Transverse colon (tissue), 4 donors: Measurements from ENCODE around the gene TRAPPC2L. TPM values are rescaled to one million over a fixed set of nuclear protein-coding genes. Genes with fewer than 3 reads are reported as not detected.

Source experiments
- DNase-seq: peaks from one replicate; pipeline ENCODE4 v3.0.0-alpha.2; 2019
- H3K27ac ChIP-seq, 4 donors: fragments of 200-600 bp; sonication (generic); 2 replicates each; pipeline ENCODE4 v1.5.1; 2016 to 2018; ENCODE audit warnings: inconsistent platforms in 4 of 4
- H3K27me3 ChIP-seq: fragments of 200-600 bp; sonication (generic); 2 replicates; pipeline ENCODE4 v1.5.1; 2017; ENCODE audit warnings: inconsistent platforms
- H3K36me3 ChIP-seq, 4 donors: fragments of 200-600 bp; sonication (generic); 2 replicates each; pipeline ENCODE4 v1.5.1; 2017 to 2019; ENCODE audit warnings: inconsistent platforms in 4 of 4
- H3K4me1 ChIP-seq, 4 donors: fragments of 200-600 bp; sonication (generic); 2 replicates each; pipeline ENCODE4 v1.5.1; 2017 to 2020; ENCODE audit warnings: inconsistent platforms in 4 of 4
- H3K4me3 ChIP-seq, 4 donors: fragments of 200-600 bp; sonication (generic); 1 replicate in 1 of 4; 2 replicates in 3 of 4; pipeline versions ENCODE4 v1.5.1 to v1.6.1; 2017 to 2019; ENCODE audit warnings: inconsistent platforms in 4 of 4
- H3K9me3 ChIP-seq, 2 donors: fragments of 200-600 bp; sonication (generic); 2 replicates each; pipeline ENCODE4 v1.5.1; 2017 to 2019; ENCODE audit warnings: inconsistent platforms in 2 of 2
- EP300 ChIP-seq: sonication (generic); formaldehyde crosslinking; IDR thresholded peaks from one replicate; pipeline ENCODE4 v1.6.1; 2017; ENCODE audit warnings: antibody characterized with exemption, low read depth
- POLR2A ChIP-seq: fragments of 450-650 bp; IDR thresholded peaks from one replicate; pipeline ENCODE4 v1.6.1; 2016; ENCODE audit warnings: antibody characterized with exemption, mild to moderate bottlenecking, moderate library complexity
- POLR2AphosphoS5 ChIP-seq, 3 donors: sonication (generic); formaldehyde crosslinking; IDR thresholded peaks; one replicate each; pipeline ENCODE4 v1.6.1; 2016; ENCODE audit warnings: antibody characterized with exemption in 3 of 3
- WGBS, 2 donors: methylation state at CpG; one replicate each; pipeline ENCODE4 v1.1.5; 2018; ENCODE audit warnings: low coverage in 1 of 2; 5-methylcytosine and 5-hydroxymethylcytosine counted together
- in situ Hi-C, 4 donors: fragments of 200-750 bp; cut with MboI; loops; one replicate each; pipeline versions ENCODE4 v1.15.0 to v1.15.1; 2017; ENCODE audit warnings: low sequenced_read_pairs in 3 of 4, low pct_ligation_motif_present in 1 of 4, low pct_unique_long_range_greater_than_20kb in 1 of 4
- intact Hi-C: fragments of 100-400 bp; cut with DNase I; formaldehyde crosslinking; loops from one replicate; pipeline ENCODE4 v1.15.1; 2023; ENCODE audit warnings: low total_unique reads
- total RNA-seq, 4 donors: library from RNA; depleted of rRNA; stranded (reverse); fragments of >200 nt; gene quantifications; one replicate each; pipeline ENCODE4 v1.1.0, GENCODE V29; 2016
- TF ChIP-seq, protein P1 (sequence below), 5 experiments: fragments of 200-600 bp in 3 of 5; fragments of 450-650 bp in 2 of 5; sonication (generic) in 3 of 5; IDR thresholded peaks; 1 replicate in 2 of 5; 2 replicates in 3 of 5; pipeline ENCODE4 v1.5.1; 2016 to 2017; ENCODE audit warnings: antibody characterized with exemption in 5 of 5, inconsistent platforms in 3 of 5, mild to moderate bottlenecking in 2 of 5, moderate library complexity in 1 of 5

TRAPPC2L gene
- total RNA-seq, 4 donors from 2014 or later = 9.8 to 34.4 (median 19.7) TPM

DNA sequence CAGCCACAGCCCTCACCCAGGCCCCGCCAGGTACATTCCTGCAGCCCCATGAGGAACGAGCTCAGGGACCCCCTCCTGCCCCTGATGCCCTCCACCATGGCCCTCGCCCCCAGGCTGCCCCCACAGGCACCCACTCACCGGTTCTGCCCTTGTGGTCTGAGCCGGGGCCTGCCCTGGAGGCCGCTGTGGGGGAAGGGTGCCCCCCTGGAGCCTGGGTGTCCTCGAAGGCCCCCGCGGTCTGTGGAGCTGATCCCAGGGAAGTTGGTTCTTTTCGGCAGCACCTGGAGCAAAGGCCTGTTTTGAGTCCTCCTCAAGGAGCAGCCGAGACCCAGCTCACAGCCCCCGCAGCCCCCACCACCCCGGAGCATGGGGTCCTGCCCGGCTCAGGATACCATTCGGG lies 7.2 kb downstream of the TRAPPC2L start:
- intact Hi-C loops = no loop called here
- H3K4me1 ChIP-seq = no peaks in the 10 kb centered on the region
- H3K36me3 ChIP-seq = peaks cover 0 to 14% (median 2%) of the 10 kb centered on the region in 4 donors
- H3K27ac ChIP-seq = no peak overlapping the region
- WGBS, 2 donors = 76% methylated on average over 12 of the region's 15 CpGs; no CpG with 5 or more reads in 1 of the 2 donors
- no peak for DNase-seq
- TF ChIP-seq POLR2AphosphoS5 (IDR thresholded peaks at IDR 0.05) (no peak), POLR2A (no peak), EP300 (no peak)
- TF ChIP-seq, protein P1, sequence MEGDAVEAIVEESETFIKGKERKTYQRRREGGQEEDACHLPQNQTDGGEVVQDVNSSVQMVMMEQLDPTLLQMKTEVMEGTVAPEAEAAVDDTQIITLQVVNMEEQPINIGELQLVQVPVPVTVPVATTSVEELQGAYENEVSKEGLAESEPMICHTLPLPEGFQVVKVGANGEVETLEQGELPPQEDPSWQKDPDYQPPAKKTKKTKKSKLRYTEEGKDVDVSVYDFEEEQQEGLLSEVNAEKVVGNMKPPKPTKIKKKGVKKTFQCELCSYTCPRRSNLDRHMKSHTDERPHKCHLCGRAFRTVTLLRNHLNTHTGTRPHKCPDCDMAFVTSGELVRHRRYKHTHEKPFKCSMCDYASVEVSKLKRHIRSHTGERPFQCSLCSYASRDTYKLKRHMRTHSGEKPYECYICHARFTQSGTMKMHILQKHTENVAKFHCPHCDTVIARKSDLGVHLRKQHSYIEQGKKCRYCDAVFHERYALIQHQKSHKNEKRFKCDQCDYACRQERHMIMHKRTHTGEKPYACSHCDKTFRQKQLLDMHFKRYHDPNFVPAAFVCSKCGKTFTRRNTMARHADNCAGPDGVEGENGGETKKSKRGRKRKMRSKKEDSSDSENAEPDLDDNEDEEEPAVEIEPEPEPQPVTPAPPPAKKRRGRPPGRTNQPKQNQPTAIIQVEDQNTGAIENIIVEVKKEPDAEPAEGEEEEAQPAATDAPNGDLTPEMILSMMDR (IDR thresholded peaks at IDR 0.05) = no peak
- H3K4me3 ChIP-seq = no peak overlapping the region
- H3K27me3 ChIP-seq = peaks cover 16% of the 10 kb centered on the region
- no peaks in the 10 kb centered on the region for H3K9me3 ChIP-seq
- in situ Hi-C loops = no loop called here

DNA sequence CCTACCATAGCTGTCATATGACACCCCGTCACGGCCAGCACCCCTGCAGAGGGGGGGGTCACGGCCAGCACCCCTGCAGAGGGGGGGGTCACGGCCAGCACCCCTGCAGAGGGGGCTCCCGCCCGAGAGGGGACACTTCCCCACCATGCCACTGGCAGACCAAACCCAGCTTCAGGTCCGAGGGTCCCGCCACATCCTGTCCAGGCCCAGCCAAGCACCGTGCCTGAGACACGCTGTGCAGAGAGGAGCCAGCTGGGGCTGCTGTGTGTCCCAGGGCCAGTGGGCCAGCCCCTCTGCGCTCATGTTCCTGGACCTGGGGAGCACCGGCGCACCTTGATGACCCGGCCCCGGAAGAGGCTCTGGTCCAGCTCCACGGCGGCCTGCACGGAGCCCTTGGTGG lies 7.6 kb downstream of the TRAPPC2L start:
- no peak for DNase-seq
- no peaks in the 10 kb centered on the region for H3K9me3 ChIP-seq
- no peaks in the 10 kb centered on the region for H3K4me1 ChIP-seq
- H3K36me3 ChIP-seq = peaks cover 0 to 14% (median under 1%) of the 10 kb centered on the region in 4 donors
- no peak overlapping the region for H3K27ac ChIP-seq
- no peak overlapping the region for H3K4me3 ChIP-seq
- TF ChIP-seq, protein P1 (IDR thresholded peaks at IDR 0.05) = no peak
- TF ChIP-seq POLR2A = no peak
- no peak for TF ChIP-seq POLR2AphosphoS5 (IDR thresholded peaks at IDR 0.05)
- TF ChIP-seq EP300 = no peak
- 77% methylated on average over 12 of the region's 18 CpGs; no CpG with 5 or more reads in 1 of the 2 donors for WGBS, 2 donors
- in situ Hi-C loops (no loop called here), intact Hi-C loops (no loop called here)
- peaks cover 20% of the 10 kb centered on the region for H3K27me3 ChIP-seq

DNA sequence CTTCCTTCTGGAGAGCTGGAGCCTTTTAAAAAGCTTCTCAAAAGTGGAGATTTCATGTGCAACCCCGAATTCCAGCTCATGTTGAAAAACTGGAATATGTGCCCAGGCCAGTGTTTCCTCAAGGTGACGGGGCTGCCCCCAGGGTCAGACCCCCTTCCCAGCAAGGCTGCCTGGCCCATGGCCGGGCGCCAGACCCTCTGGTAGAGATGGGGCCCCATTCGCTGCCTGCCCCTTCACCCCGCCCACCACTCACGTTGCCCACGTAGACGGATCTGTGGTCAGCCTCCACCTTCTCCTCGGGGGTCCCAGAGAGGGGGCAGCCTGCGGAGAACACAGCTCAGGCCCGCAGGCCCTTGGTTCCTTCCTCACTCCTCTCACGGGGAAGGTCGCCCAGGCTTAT lies 8.4 kb downstream of the TRAPPC2L start:
- WGBS, 2 donors = 56% methylated on average over 9 of the region's 14 CpGs; no CpG with 5 or more reads in 1 of the 2 donors
- intact Hi-C loops = no loop called here
- H3K4me1 ChIP-seq = no peaks in the 10 kb centered on the region
- in situ Hi-C loops = no loop called here
- DNase-seq = no peak
- TF ChIP-seq POLR2AphosphoS5 (IDR thresholded peaks at IDR 0.05) (no peak), POLR2A (no peak), EP300 (no peak)
- TF ChIP-seq, protein P1 (IDR thresholded peaks at IDR 0.05) = no peak
- H3K27ac ChIP-seq = no peak overlapping the region
- H3K9me3 ChIP-seq = no peaks in the 10 kb centered on the region
- H3K4me3 ChIP-seq = no peak overlapping the region
- peaks cover 28% of the 10 kb centered on the region for H3K27me3 ChIP-seq
- H3K36me3 ChIP-seq = peaks cover 0 to 12% (median 0%) of the 10 kb centered on the region in 4 donors

DNA sequence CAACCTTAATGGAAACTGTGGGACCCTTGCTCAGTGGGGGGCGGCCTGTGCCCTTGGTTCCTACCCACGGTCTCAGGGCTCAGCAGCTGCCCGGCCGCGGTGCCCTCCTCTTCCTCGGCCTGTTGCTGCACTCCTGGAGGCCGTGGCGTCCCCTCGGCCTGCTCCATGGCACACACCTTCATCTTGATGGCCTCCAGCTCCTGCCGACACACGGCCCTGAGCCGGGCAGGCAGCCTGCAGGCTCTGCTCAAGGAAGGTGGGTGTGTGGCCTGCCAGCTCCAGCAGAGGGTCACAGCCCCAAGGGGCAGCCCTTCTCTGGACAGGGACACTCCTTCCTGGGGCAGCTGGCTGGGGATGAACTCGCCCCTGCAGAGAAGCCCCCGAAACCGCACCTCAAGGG lies 8.8 kb downstream of the TRAPPC2L start:
- H3K27me3 ChIP-seq = peaks cover 32% of the 10 kb centered on the region
- peaks cover 0 to 8% (median 0%) of the 10 kb centered on the region in 4 donors for H3K36me3 ChIP-seq
- in situ Hi-C loops (no loop called here), intact Hi-C loops (no loop called here)
- no peaks in the 10 kb centered on the region for H3K4me1 ChIP-seq
- WGBS, 2 donors = 90% methylated on average over 12 of the region's 15 CpGs; no CpG with 5 or more reads in 1 of the 2 donors
- H3K9me3 ChIP-seq = no peaks in the 10 kb centered on the region
- DNase-seq = no peak
- no peak overlapping the region for H3K27ac ChIP-seq
- no peak for TF ChIP-seq POLR2AphosphoS5 (IDR thresholded peaks at IDR 0.05)
- TF ChIP-seq POLR2A = no peak
- TF ChIP-seq EP300 = no peak
- TF ChIP-seq, protein P1 (IDR thresholded peaks at IDR 0.05) = no peak
- H3K4me3 ChIP-seq = no peak overlapping the region
